ENCODE measurements around the gene PLTP.

- TF ChIP-seq CTCF (IDR thresholded peaks at IDR 0.05 in 4 of 5, conservative IDR thresholded peaks at IDR 0.05 in 1 of 5): no peak
- TF ChIP-seq POLR2A (IDR thresholded peaks at IDR 0.05): no peak
Observed at GRCh38 chr20:45904583-45905504, 7.1 kb downstream of the PLTP start.

Data from gastrocnemius medialis (tissue), 4 donors.